Glutamatergic neuron (in vitro differentiated cells): ENCODE measurements around the gene AFF3. TPM values are rescaled to one million over a fixed set of nuclear protein-coding genes. Genes with fewer than 3 reads are reported as not detected.

Source experiments
- DNase-seq: peaks from one replicate; pipeline ENCODE4 v3.0.0; 2022
- H3K27ac Mint-ChIP-seq: one replicate; pipeline ENCODE4 v1.8.0; 2020; ENCODE audit warnings: mild to moderate bottlenecking, mixed read lengths, inconsistent platforms; ENCODE audit not compliant: unreplicated experiment
- H3K27me3 Mint-ChIP-seq: one replicate; pipeline ENCODE4 v1.8.0; 2020; ENCODE audit warnings: mild to moderate bottlenecking, moderate library complexity, mixed read lengths, inconsistent platforms; ENCODE audit not compliant: unreplicated experiment
- H3K36me3 Mint-ChIP-seq: one replicate; pipeline ENCODE4 v1.8.0; 2020; ENCODE audit warnings: mild to moderate bottlenecking, mixed read lengths, inconsistent platforms; ENCODE audit not compliant: unreplicated experiment
- H3K4me1 Mint-ChIP-seq: one replicate; pipeline ENCODE4 v1.8.0; 2020; ENCODE audit warnings: mild to moderate bottlenecking, low read depth, mixed read lengths, inconsistent platforms; ENCODE audit not compliant: unreplicated experiment
- H3K4me3 Mint-ChIP-seq: one replicate; pipeline ENCODE4 v1.8.0; 2020; ENCODE audit warnings: mild to moderate bottlenecking, mixed read lengths, inconsistent platforms; ENCODE audit not compliant: unreplicated experiment
- H3K9me3 Mint-ChIP-seq: one replicate; pipeline ENCODE4 v1.8.0; 2020; ENCODE audit warnings: mild to moderate bottlenecking, moderate library complexity, mixed read lengths, inconsistent platforms; ENCODE audit not compliant: unreplicated experiment
- CTCF ChIP-seq: fragments of 200-600 bp; sonication (generic); IDR thresholded peaks from one replicate; pipeline ENCODE4 v1.5.0; 2021; ENCODE audit not compliant: partially characterized antibody, unreplicated experiment
- total RNA-seq: library from RNA; stranded (reverse); fragmentation: NEBNext Ultra II Directional; extraction: Animal tissue kit (Norgen Biotek cat#: 25700); gene quantifications from one replicate; pipeline ENCODE4 v1.2.1, GENCODE V29; 2021; ENCODE audit not compliant: unreplicated experiment

AFF3 gene
- total RNA-seq, 1 donor from 2014 or later = 125 TPM

GRCh38 chr2:99854236-99854852 is 288.0 kb downstream of the AFF3 start:
- Mint-ChIP-seq H3K4me3 (no peak overlapping the region), H3K27ac (no peak overlapping the region), H3K4me1 (peaks cover 54% of the 10 kb centered on the region), H3K36me3 (no peaks in the 10 kb centered on the region), H3K27me3 (no peaks in the 10 kb centered on the region), H3K9me3 (peaks cover 3% of the 10 kb centered on the region)
- no peak for DNase-seq
- TF ChIP-seq CTCF = no peak

- H3K27ac Mint-ChIP-seq = peak overlapping the region; percentile 10
- H3K27me3 Mint-ChIP-seq = no peaks in the 10 kb centered on the region
- H3K4me1 Mint-ChIP-seq = peaks cover 50% of the 10 kb centered on the region
- no peaks in the 10 kb centered on the region for H3K36me3 Mint-ChIP-seq
- DNase-seq = no peak
- no peak for TF ChIP-seq CTCF
- no peak overlapping the region for H3K4me3 Mint-ChIP-seq
- H3K9me3 Mint-ChIP-seq = peaks cover 3% of the 10 kb centered on the region
Observed at GRCh38 chr2:99852956-99853355, 289.4 kb downstream of the AFF3 start.

- Mint-ChIP-seq H3K9me3 (peaks cover 3% of the 10 kb centered on the region), H3K27me3 (no peaks in the 10 kb centered on the region), H3K36me3 (no peaks in the 10 kb centered on the region), H3K4me1 (peaks cover 51% of the 10 kb centered on the region), H3K27ac (peak overlapping the region; percentile 70), H3K4me3 (peak overlapping the region; percentile 62)
- DNase-seq = no peak
- TF ChIP-seq CTCF = no peak
Observed at GRCh38 chr2:99852376-99852934, 289.9 kb downstream of the AFF3 start.

GRCh38 chr2:99851811-99852210 is 290.6 kb downstream of the AFF3 start:
- Mint-ChIP-seq H3K4me3 (peak overlapping the region; percentile 62), H3K9me3 (peaks cover 3% of the 10 kb centered on the region), H3K27ac (peak overlapping the region; percentile 75), H3K27me3 (no peaks in the 10 kb centered on the region), H3K4me1 (peaks cover 51% of the 10 kb centered on the region), H3K36me3 (no peaks in the 10 kb centered on the region)
- no peak for TF ChIP-seq CTCF
- no peak for DNase-seq

GRCh38 chr2:99851089-99851488 is 291.3 kb downstream of the AFF3 start:
- TF ChIP-seq CTCF = no peak
- Mint-ChIP-seq H3K36me3 (no peaks in the 10 kb centered on the region), H3K4me3 (no peak overlapping the region), H3K4me1 (peaks cover 52% of the 10 kb centered on the region), H3K27me3 (no peaks in the 10 kb centered on the region), H3K27ac (no peak overlapping the region), H3K9me3 (peaks cover 3% of the 10 kb centered on the region)
- no peak for DNase-seq
